ENCODE results near the gene SSH2.

- TF ChIP-seq CTCF (conservative IDR thresholded peaks at IDR 0.05; ENCODE audit: low read length) (no peak), EZH2phosphoT487 (IDR thresholded peaks at IDR 0.05; ENCODE audit: borderline replicate concordance, low read depth, low read length) (no peak)
Observed at GRCh38 chr17:29716566-29716965, 213.5 kb downstream of the SSH2 start.

Measured in OCI-LY7 (cell line).